Keratinocyte (primary cell): Measurements from ENCODE around the gene PLCB3. TPM values are rescaled to one million over a fixed set of nuclear protein-coding genes. Genes with fewer than 3 reads are reported as not detected.

Experiments
- DNase-seq: peaks from one replicate; pipeline ENCODE4 v3.0.0-alpha.2; 2011; ENCODE audit warnings: low read depth, missing footprints, low spot score
- FAIRE-seq: peaks from 2 replicates; lab custom pipeline; 2011; peaks lifted over from hg19 to GRCh38; lab: Jason Lieb, UNC
- H2AFZ ChIP-seq: 2 replicates; pipeline ENCODE4 v1.6.0; 2012; ENCODE audit warnings: low read length, control low read depth, inconsistent platforms; ENCODE audit not compliant: control insufficient read depth
- H3K27ac ChIP-seq: 2 replicates; pipeline ENCODE4 v1.5.1; 2011; ENCODE audit warnings: low read length; ENCODE audit not compliant: control insufficient read depth, insufficient read depth
- H3K27me3 ChIP-seq: 3 replicates; pipeline ENCODE4 v1.6.0; 2011; ENCODE audit warnings: low read length; ENCODE audit not compliant: control insufficient read depth, insufficient read depth; ENCODE audit errors: extremely low read depth
- H3K36me3 ChIP-seq, 2 experiments: 2 replicates in 1 of 2; 3 replicates in 1 of 2; pipeline ENCODE4 v1.5.1; 2011; ENCODE audit warnings: low read length in 2 of 2, mild to moderate bottlenecking in 1 of 2; ENCODE audit not compliant: control insufficient read depth in 2 of 2, insufficient read depth in 2 of 2; ENCODE audit errors: extremely low read depth in 1 of 2
- H3K4me1 ChIP-seq: 3 replicates; pipeline ENCODE4 v1.5.1; 2011; ENCODE audit warnings: low read length; ENCODE audit not compliant: control insufficient read depth, insufficient read depth; ENCODE audit errors: extremely low read depth
- H3K4me2 ChIP-seq: 3 replicates; pipeline ENCODE4 v1.6.0; 2011; ENCODE audit warnings: low read depth, low read length; ENCODE audit not compliant: control insufficient read depth, insufficient read depth; ENCODE audit errors: extremely low read depth
- H3K4me3 ChIP-seq, 3 experiments: fragments of 200-600 bp in 1 of 3; sonication (generic) in 1 of 3; 2 replicates in 2 of 3; 3 replicates in 1 of 3; pipeline ENCODE4 v1.5.1; 2011 to 2016; ENCODE audit warnings: low read length in 3 of 3, mild to moderate bottlenecking in 3 of 3, control low read depth in 2 of 3, inconsistent platforms in 1 of 3, low read depth in 1 of 3, mixed read lengths in 1 of 3, mixed run types in 1 of 3, moderate library complexity in 1 of 3; ENCODE audit not compliant: control insufficient read depth in 2 of 3, insufficient read depth in 2 of 3; ENCODE audit errors: extremely low read depth in 1 of 3
- H3K79me2 ChIP-seq: 2 replicates; pipeline ENCODE4 v1.6.0; 2012; ENCODE audit warnings: low read length; ENCODE audit not compliant: control insufficient read depth, insufficient read depth
- H3K9ac ChIP-seq: 3 replicates; pipeline ENCODE4 v1.6.0; 2011; ENCODE audit warnings: low read length; ENCODE audit not compliant: control insufficient read depth, insufficient read depth; ENCODE audit errors: extremely low read depth
- H3K9me1 ChIP-seq: 3 replicates; pipeline ENCODE4 v1.6.0; 2011; ENCODE audit warnings: low read length; ENCODE audit not compliant: control insufficient read depth, insufficient read depth; ENCODE audit errors: extremely low read depth
- H3K9me3 ChIP-seq: 2 replicates; pipeline ENCODE4 v1.5.1; 2012; ENCODE audit warnings: low read depth, low read length; ENCODE audit not compliant: control insufficient read depth
- H4K20me1 ChIP-seq: 3 replicates; pipeline ENCODE4 v1.6.0; 2011; ENCODE audit warnings: low read length; ENCODE audit not compliant: control insufficient read depth, insufficient read depth; ENCODE audit errors: extremely low read depth
- EZH2 ChIP-seq: IDR thresholded peaks from one replicate; pipeline ENCODE4 v1.6.1; 2012; ENCODE audit warnings: inconsistent platforms, mild to moderate bottlenecking, low read length, moderate library complexity
- dilution Hi-C: fragments of 300-500 bp; cut with MboI; formaldehyde crosslinking; loops from one replicate; pipeline ENCODE4 v1.7.0; 2020; ENCODE audit warnings: low sequenced_read_pairs; ENCODE audit not compliant: extremely low pct_ligation_motif_present
- polyA plus RNA-seq, 5 experiments: library from polyadenylated mRNA; depleted of rRNA in 3 of 5; stranded (reverse) in 3 of 5; stranded (forward) in 1 of 5; unstranded in 1 of 5; fragments of >200 nt; gene quantifications; 1 replicate in 1 of 5; 2 replicates in 3 of 5; 3 replicates in 1 of 5; pipeline versions ENCODE4 v1.2.1 to v1.2.3, GENCODE V29; 2011 to 2012; ENCODE audit warnings: missing spikeins in 2 of 5, low read depth in 1 of 5, low replicate concordance in 1 of 5
- TF ChIP-seq, protein P1 (sequence below), 3 experiments: IDR thresholded peaks in 1 of 3; conservative IDR thresholded peaks in 1 of 3; optimal IDR thresholded peaks in 1 of 3; 2 replicates in 2 of 3; 3 replicates in 1 of 3; pipeline versions ENCODE3 to v1.5.1; 2011; ENCODE audit warnings: low read length in 3 of 3, mild to moderate bottlenecking in 3 of 3, moderate library complexity in 2 of 3, control low read depth in 1 of 3, inconsistent platforms in 1 of 3; ENCODE audit not compliant: insufficient read depth in 2 of 3; ENCODE audit errors: extremely low read depth in 1 of 3

Gene PLCB3
- polyA plus RNA-seq, 1 donor (not counting 4 experiments of a cell fraction or from before 2014, with no cell fraction given): 32.5 TPM

- Histone ChIP-seq H3K9ac (peak overlapping the region; percentile 90), H4K20me1 (peaks cover 8% of the 10 kb centered on the region), H3K4me2 (peak overlapping the region; percentile 87), H3K36me3 (peaks cover 19 to 30% of the 10 kb centered on the region in 2 experiments), H3K4me3 (peak overlapping the region; percentile 77 to 96 (median 96)), H3K9me3 (no peaks in the 10 kb centered on the region), H2AFZ (no peak overlapping the region), H3K79me2 (peaks cover 37% of the 10 kb centered on the region), H3K4me1 (peaks cover 21% of the 10 kb centered on the region), H3K27ac (no peak overlapping the region), H3K27me3 (no peaks in the 10 kb centered on the region), H3K9me1 (no peaks in the 10 kb centered on the region)
- FAIRE-seq (no peak), DNase-seq (no peak)
- TF ChIP-seq, protein P1, sequence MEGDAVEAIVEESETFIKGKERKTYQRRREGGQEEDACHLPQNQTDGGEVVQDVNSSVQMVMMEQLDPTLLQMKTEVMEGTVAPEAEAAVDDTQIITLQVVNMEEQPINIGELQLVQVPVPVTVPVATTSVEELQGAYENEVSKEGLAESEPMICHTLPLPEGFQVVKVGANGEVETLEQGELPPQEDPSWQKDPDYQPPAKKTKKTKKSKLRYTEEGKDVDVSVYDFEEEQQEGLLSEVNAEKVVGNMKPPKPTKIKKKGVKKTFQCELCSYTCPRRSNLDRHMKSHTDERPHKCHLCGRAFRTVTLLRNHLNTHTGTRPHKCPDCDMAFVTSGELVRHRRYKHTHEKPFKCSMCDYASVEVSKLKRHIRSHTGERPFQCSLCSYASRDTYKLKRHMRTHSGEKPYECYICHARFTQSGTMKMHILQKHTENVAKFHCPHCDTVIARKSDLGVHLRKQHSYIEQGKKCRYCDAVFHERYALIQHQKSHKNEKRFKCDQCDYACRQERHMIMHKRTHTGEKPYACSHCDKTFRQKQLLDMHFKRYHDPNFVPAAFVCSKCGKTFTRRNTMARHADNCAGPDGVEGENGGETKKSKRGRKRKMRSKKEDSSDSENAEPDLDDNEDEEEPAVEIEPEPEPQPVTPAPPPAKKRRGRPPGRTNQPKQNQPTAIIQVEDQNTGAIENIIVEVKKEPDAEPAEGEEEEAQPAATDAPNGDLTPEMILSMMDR (optimal IDR thresholded peaks at IDR 0.05 in 1 of 3, IDR thresholded peaks at IDR 0.05 in 1 of 3, conservative IDR thresholded peaks at IDR 0.05 in 1 of 3; ENCODE audit: extremely low read depth in 1 of 3, insufficient read depth in 2 of 3, low read length in 3 of 3): no peak
- no peak for TF ChIP-seq EZH2
- dilution Hi-C loops: no loop called here
Observed at GRCh38 chr11:64253043-64253442, 1.7 kb downstream of the PLCB3 start.

DNA sequence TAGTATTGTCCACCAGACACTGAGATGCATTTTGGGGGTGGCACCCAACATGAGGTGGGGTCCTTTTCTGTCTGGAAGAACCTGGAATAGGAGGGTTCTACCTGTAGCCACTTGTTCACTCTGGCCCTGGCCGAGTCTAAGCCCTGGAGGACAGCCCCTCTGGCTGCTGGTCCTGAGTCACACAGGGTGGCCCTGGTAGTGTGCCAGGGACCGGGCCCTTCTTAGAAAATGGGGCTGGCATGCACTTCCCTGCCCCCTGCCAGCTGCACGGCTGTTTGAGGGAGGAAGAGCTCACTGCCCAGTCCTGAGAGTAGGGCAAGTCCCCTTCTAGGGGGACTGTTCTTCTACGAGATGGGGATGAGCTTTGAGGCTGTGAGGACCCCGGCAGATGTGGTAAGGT is 2.2 kb downstream of the PLCB3 start:
- H3K4me2 ChIP-seq: peak overlapping the region; percentile 87
- H3K27me3 ChIP-seq: no peaks in the 10 kb centered on the region
- TF ChIP-seq, protein P1 (optimal IDR thresholded peaks at IDR 0.05 in 1 of 3, IDR thresholded peaks at IDR 0.05 in 1 of 3, conservative IDR thresholded peaks at IDR 0.05 in 1 of 3; ENCODE audit: extremely low read depth in 1 of 3, insufficient read depth in 2 of 3, low read length in 3 of 3): no peak
- no peak for TF ChIP-seq EZH2
- dilution Hi-C loops: no loop called here
- no peaks in the 10 kb centered on the region for H3K9me1 ChIP-seq
- H3K4me1 ChIP-seq: peaks cover 20% of the 10 kb centered on the region
- DNase-seq (no peak), FAIRE-seq (no peak)
- peak overlapping the region in 1 of 3 experiments; percentile 96 for H3K4me3 ChIP-seq
- no peak overlapping the region for H2AFZ ChIP-seq
- peaks cover 22 to 32% of the 10 kb centered on the region in 2 experiments for H3K36me3 ChIP-seq
- peak overlapping the region; percentile 28 for H3K9ac ChIP-seq
- H3K27ac ChIP-seq: no peak overlapping the region
- H3K9me3 ChIP-seq: no peaks in the 10 kb centered on the region
- peaks cover 41% of the 10 kb centered on the region for H3K79me2 ChIP-seq
- peaks cover 8% of the 10 kb centered on the region for H4K20me1 ChIP-seq
